SH-SY5Y (cell line): ENCODE measurements around the gene OR4Q2.

Experiments used
- GATA2 ChIP-seq: IDR thresholded peaks from 2 replicates; pipeline ENCODE4 v1.6.1; 2011; ENCODE audit warnings: mild to moderate bottlenecking, low read depth, low read length
- GATA3 ChIP-seq: IDR thresholded peaks from 2 replicates; pipeline ENCODE4 v1.6.1; 2011; ENCODE audit warnings: low read depth, mild to moderate bottlenecking, low read length, moderate library complexity

DNA sequence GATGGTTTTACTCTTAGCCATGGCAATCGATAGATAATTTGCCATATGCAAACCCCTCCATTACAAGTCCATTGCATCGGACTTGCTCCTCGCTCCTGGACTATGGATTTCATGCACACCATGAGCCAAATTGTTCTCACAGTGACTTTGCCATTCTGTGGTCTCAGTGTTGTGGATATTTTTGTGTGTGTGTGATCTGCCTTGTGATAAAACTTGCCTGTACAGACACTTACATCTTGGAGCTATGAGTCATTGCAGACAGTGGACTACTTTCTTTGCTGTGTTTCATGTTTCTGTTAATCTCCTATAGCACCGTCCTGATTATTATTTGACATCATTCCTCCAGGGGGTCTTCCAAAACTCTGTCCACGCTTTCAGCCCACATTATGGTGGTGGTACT lies 42.3 kb downstream of the OR4Q2 start:
- TF ChIP-seq GATA2 (no peak), GATA3 (no peak)
